ENCODE measurements around the gene HSPA14. TPM values are rescaled to one million over a fixed set of nuclear protein-coding genes. Genes with fewer than 3 reads are reported as not detected.

Gene HSPA14
- total RNA-seq, 1 experiment from 2014 or later: 17.5 TPM

DNA sequence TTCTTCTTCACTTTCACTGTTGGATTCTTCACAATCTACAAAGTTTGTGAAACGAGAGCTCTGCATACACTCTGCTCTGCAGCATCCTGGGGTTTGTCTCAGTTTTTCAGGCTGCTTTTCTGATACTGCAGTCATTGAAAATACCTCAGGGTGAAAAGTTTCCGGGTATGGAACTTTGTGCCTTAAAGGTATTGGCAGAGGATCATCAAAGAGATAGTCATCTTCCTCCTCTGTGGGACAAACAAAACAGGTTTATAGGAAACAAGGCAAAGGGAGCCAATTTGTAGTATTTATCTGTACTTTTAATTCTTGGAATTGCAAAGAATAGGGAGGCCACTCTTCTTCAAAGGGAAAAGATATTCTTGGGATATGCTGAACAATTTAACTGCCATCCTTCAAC is 71.0 kb downstream of the HSPA14 start:
- no peaks in the 10 kb centered on the region for H3K9me3 ChIP-seq (ENCODE audit: low read length)
- no peaks in the 10 kb centered on the region for H4K20me1 ChIP-seq (ENCODE audit: low read length)
- H3K79me2 ChIP-seq (ENCODE audit: low read length): no peaks in the 10 kb centered on the region
- H3K27ac ChIP-seq (ENCODE audit: low read length): no peak overlapping the region
- no peak overlapping the region for H3K4me3 ChIP-seq (ENCODE audit: low read length)
- intact Hi-C loops (cut with micrococcal nuclease): no loop called here
- BruUV-seq (replicated peaks): no TSS peak
- ChIA-PET CTCF (no interaction called here), POLR2A (ENCODE audit: unreplicated experiment) (no interaction called here)
- no peak for DNase-seq
- ATAC-seq: no peak
- TF ChIP-seq, protein P1, sequence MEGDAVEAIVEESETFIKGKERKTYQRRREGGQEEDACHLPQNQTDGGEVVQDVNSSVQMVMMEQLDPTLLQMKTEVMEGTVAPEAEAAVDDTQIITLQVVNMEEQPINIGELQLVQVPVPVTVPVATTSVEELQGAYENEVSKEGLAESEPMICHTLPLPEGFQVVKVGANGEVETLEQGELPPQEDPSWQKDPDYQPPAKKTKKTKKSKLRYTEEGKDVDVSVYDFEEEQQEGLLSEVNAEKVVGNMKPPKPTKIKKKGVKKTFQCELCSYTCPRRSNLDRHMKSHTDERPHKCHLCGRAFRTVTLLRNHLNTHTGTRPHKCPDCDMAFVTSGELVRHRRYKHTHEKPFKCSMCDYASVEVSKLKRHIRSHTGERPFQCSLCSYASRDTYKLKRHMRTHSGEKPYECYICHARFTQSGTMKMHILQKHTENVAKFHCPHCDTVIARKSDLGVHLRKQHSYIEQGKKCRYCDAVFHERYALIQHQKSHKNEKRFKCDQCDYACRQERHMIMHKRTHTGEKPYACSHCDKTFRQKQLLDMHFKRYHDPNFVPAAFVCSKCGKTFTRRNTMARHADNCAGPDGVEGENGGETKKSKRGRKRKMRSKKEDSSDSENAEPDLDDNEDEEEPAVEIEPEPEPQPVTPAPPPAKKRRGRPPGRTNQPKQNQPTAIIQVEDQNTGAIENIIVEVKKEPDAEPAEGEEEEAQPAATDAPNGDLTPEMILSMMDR (conservative IDR thresholded peaks at IDR 0.05; ENCODE audit: low read depth, low read length): no peak
- TF ChIP-seq EZH2 (IDR thresholded peaks at IDR 0.05; ENCODE audit: low read length, unreplicated experiment) (no peak), EZH2phosphoT487 (IDR thresholded peaks at IDR 0.05; ENCODE audit: borderline replicate concordance, low read length) (no peak)
- peaks cover 14% of the 10 kb centered on the region; the same call in 1 of the 2 replicates for H3K36me3 ChIP-seq (ENCODE audit: low read depth, low read length)
- no peaks in the 10 kb centered on the region for H3K4me1 ChIP-seq (ENCODE audit: insufficient read depth, low read length)
- no peaks in the 10 kb centered on the region for H3K27me3 ChIP-seq (ENCODE audit: low read length)
- no peaks in the 10 kb centered on the region for H3K9me2 ChIP-seq (replicated peaks; ENCODE audit: low read length)
- no peak overlapping the region for H3K4me2 ChIP-seq (ENCODE audit: low read length)
- H3K9ac ChIP-seq (ENCODE audit: low read length): no peak overlapping the region
- H3F3A ChIP-seq (ENCODE audit: low read length, unreplicated experiment): no peaks in the 10 kb centered on the region
- no peak overlapping the region for H2AFZ ChIP-seq (ENCODE audit: low read length)

DNA sequence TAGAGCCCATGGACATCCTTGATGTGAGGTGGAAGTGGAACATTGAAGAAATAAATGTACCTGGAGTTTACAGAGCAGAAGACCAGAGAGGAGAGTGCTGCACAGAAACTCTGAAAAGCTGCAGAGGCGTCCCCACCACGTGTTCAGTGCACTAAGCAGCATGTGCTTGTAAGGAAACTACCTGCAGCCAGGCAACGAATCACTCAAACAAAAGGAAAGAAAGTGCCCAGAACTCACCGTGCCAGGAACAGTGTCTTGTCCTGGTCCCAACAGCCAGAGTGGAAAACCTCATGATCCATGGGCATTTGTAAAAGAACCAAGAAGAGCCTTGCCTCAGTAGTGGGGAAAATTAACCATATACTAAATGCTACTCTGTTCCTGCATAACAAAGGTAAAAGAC is 72.8 kb downstream of the HSPA14 start:
- Histone ChIP-seq H3K27me3 (ENCODE audit: low read length) (no peaks in the 10 kb centered on the region), H3K4me1 (ENCODE audit: insufficient read depth, low read length) (no peaks in the 10 kb centered on the region), H3K27ac (ENCODE audit: low read length) (no peak overlapping the region), H3K9ac (ENCODE audit: low read length) (no peak overlapping the region), H3K4me3 (ENCODE audit: low read length) (no peak overlapping the region), H3F3A (ENCODE audit: low read length, unreplicated experiment) (no peaks in the 10 kb centered on the region), H3K9me2 (replicated peaks; ENCODE audit: low read length) (no peaks in the 10 kb centered on the region), H3K36me3 (ENCODE audit: low read depth, low read length) (peaks cover 27% of the 10 kb centered on the region), H3K9me3 (ENCODE audit: low read length) (no peaks in the 10 kb centered on the region), H2AFZ (ENCODE audit: low read length) (no peak overlapping the region), H4K20me1 (ENCODE audit: low read length) (no peaks in the 10 kb centered on the region), H3K79me2 (ENCODE audit: low read length) (no peaks in the 10 kb centered on the region), H3K4me2 (ENCODE audit: low read length) (no peak overlapping the region)
- intact Hi-C loops (cut with micrococcal nuclease): no loop called here
- no peak for TF ChIP-seq EZH2phosphoT487 (IDR thresholded peaks at IDR 0.05; ENCODE audit: borderline replicate concordance, low read length)
- no peak for TF ChIP-seq EZH2 (IDR thresholded peaks at IDR 0.05; ENCODE audit: low read length, unreplicated experiment)
- TF ChIP-seq, protein P1 (conservative IDR thresholded peaks at IDR 0.05; ENCODE audit: low read depth, low read length): no peak
- ATAC-seq (no peak), DNase-seq (no peak)
- CTCF ChIA-PET: no interaction called here
- POLR2A ChIA-PET (ENCODE audit: unreplicated experiment): no interaction called here
- no TSS peak for BruUV-seq (replicated peaks)

GRCh38 chr10:14911801-14912200 is 73.7 kb downstream of the HSPA14 start:
- BruUV-seq (replicated peaks): no TSS peak
- ATAC-seq: no peak
- H3F3A ChIP-seq (ENCODE audit: low read length, unreplicated experiment): no peaks in the 10 kb centered on the region
- no peaks in the 10 kb centered on the region for H3K27me3 ChIP-seq (ENCODE audit: low read length)
- DNase-seq: no peak
- H3K9me2 ChIP-seq (replicated peaks; ENCODE audit: low read length): no peaks in the 10 kb centered on the region
- ChIA-PET CTCF (no interaction called here), POLR2A (ENCODE audit: unreplicated experiment) (no interaction called here)
- no peaks in the 10 kb centered on the region for H3K4me1 ChIP-seq (ENCODE audit: insufficient read depth, low read length)
- H3K9me3 ChIP-seq (ENCODE audit: low read length): no peaks in the 10 kb centered on the region; the same call in 1 of the 2 replicates
- no peak overlapping the region for H3K27ac ChIP-seq (ENCODE audit: low read length)
- H4K20me1 ChIP-seq (ENCODE audit: low read length): no peaks in the 10 kb centered on the region
- H3K79me2 ChIP-seq (ENCODE audit: low read length): no peaks in the 10 kb centered on the region
- intact Hi-C loops (cut with micrococcal nuclease): no loop called here
- no peak overlapping the region for H3K4me2 ChIP-seq (ENCODE audit: low read length)
- H3K9ac ChIP-seq (ENCODE audit: low read length): no peak overlapping the region
- peaks cover 35% of the 10 kb centered on the region for H3K36me3 ChIP-seq (ENCODE audit: low read depth, low read length)
- TF ChIP-seq EZH2 (IDR thresholded peaks at IDR 0.05; ENCODE audit: low read length, unreplicated experiment): no peak
- TF ChIP-seq, protein P1 (conservative IDR thresholded peaks at IDR 0.05; ENCODE audit: low read depth, low read length): no peak
- TF ChIP-seq EZH2phosphoT487 (IDR thresholded peaks at IDR 0.05; ENCODE audit: borderline replicate concordance, low read length): no peak
- no peak overlapping the region for H3K4me3 ChIP-seq (ENCODE audit: low read length)
- H2AFZ ChIP-seq (ENCODE audit: low read length): no peak overlapping the region
